Fibroblast of lung (primary cell): Measurements from ENCODE around the gene WT1. TPM values are rescaled to one million over a fixed set of nuclear protein-coding genes. Genes with fewer than 3 reads are reported as not detected.
"Not testable (repeated sequence)": the region's sequence is repeated elsewhere in the genome, so short reads cannot be mapped to it uniquely, and the experiment has no call there.

Source experiments
- DNase-seq, 2 donors: peaks; one replicate each; pipeline versions ENCODE4 v3.0.0 to v3.0.0-alpha.2; 2010; ENCODE audit warnings: low read depth in 2 of 2
- H2AFZ ChIP-seq: 2 replicates; pipeline ENCODE4 v1.5.1; 2012; ENCODE audit warnings: low read length, control low read depth, inconsistent platforms
- H3K27ac ChIP-seq: 2 replicates; pipeline ENCODE4 v1.5.1; 2011; ENCODE audit warnings: low read length, control low read depth; ENCODE audit not compliant: insufficient read depth
- H3K27me3 ChIP-seq: 2 replicates; pipeline ENCODE4 v1.5.1; 2011; ENCODE audit warnings: mild to moderate bottlenecking, low read length; ENCODE audit not compliant: control insufficient read depth, insufficient read depth
- H3K36me3 ChIP-seq: 2 replicates; pipeline ENCODE4 v1.5.1; 2011; ENCODE audit warnings: low read length; ENCODE audit not compliant: control insufficient read depth, insufficient read depth
- H3K4me1 ChIP-seq: 2 replicates; pipeline ENCODE4 v1.5.1; 2011; ENCODE audit warnings: low read length; ENCODE audit not compliant: control insufficient read depth, insufficient read depth; ENCODE audit errors: extremely low read depth
- H3K4me2 ChIP-seq: 2 replicates; pipeline ENCODE4 v1.5.1; 2011; ENCODE audit warnings: low read length, control low read depth; ENCODE audit not compliant: insufficient read depth; ENCODE audit errors: extremely low read depth
- H3K4me3 ChIP-seq, 4 experiments: fragments of 200-600 bp in 1 of 4; sonication (generic) in 1 of 4; replicated peaks in 1 of 4; 2 replicates each; pipeline ENCODE4 v1.5.1; 2011 to 2016; ENCODE audit warnings: low read length in 4 of 4, low read depth in 3 of 4, mild to moderate bottlenecking in 3 of 4, control low read depth in 2 of 4, inconsistent platforms in 1 of 4, mixed read lengths in 1 of 4; ENCODE audit not compliant: insufficient read depth in 1 of 4; ENCODE audit errors: control extremely low read depth in 1 of 4
- H3K79me2 ChIP-seq: 2 replicates; pipeline ENCODE4 v1.5.1; 2012; ENCODE audit warnings: mild to moderate bottlenecking, low read length, inconsistent platforms; ENCODE audit not compliant: control insufficient read depth, insufficient read depth
- H3K9ac ChIP-seq: 2 replicates; pipeline ENCODE4 v1.5.1; 2011; ENCODE audit warnings: mild to moderate bottlenecking, low read length, control low read depth; ENCODE audit not compliant: insufficient read depth
- H3K9me3 ChIP-seq: 2 replicates; pipeline ENCODE4 v1.5.1; 2012; ENCODE audit warnings: low read depth, low read length; ENCODE audit not compliant: control insufficient read depth, insufficient read depth
- H4K20me1 ChIP-seq: 2 replicates; pipeline ENCODE4 v1.5.1; 2011; ENCODE audit warnings: low read length; ENCODE audit not compliant: control insufficient read depth, insufficient read depth; ENCODE audit errors: extremely low read depth
- CTCF ChIP-seq, 2 donors: IDR thresholded peaks in 1 of 2; conservative IDR thresholded peaks in 1 of 2; 1 replicate in 1 of 2; 2 replicates in 1 of 2; pipeline ENCODE4 v1.5.1; 2011 to 2012; ENCODE audit warnings: low read length in 2 of 2, control low read depth in 1 of 2, inconsistent platforms in 1 of 2, low read depth in 1 of 2, mild to moderate bottlenecking in 1 of 2
- EZH2 ChIP-seq: IDR thresholded peaks from 2 replicates; pipeline ENCODE4 v1.5.1; 2012; ENCODE audit warnings: low read length, control low read depth, mild to moderate bottlenecking; ENCODE audit errors: missing control alignments
- polyA plus RNA-seq, 2 donors: library from polyadenylated mRNA; depleted of rRNA in 1 of 2; stranded (reverse) in 1 of 2; unstranded in 1 of 2; fragments of >200 nt; gene quantifications; 2 replicates each; pipeline ENCODE4 v1.2.1, GENCODE V29; 2011 to 2012; ENCODE audit warnings: missing spikeins in 1 of 2
- total RNA-seq: library from RNA; depleted of rRNA; stranded (reverse); fragments of >200 nt; gene quantifications from 2 replicates; pipeline ENCODE4 v1.2.1, GENCODE V29; 2014

WT1 gene
- total and polyA plus RNA-seq, 2 donors (not counting 1 experiment from before 2014, with no cell fraction given): not detected

GRCh38 chr11:32473282-32473909, 38.1 kb upstream of the WT1 start:
- H3K36me3 ChIP-seq: no peaks in the 10 kb centered on the region
- H3K9ac ChIP-seq: no peak overlapping the region
- no peaks in the 10 kb centered on the region for H3K4me1 ChIP-seq
- H4K20me1 ChIP-seq: no peaks in the 10 kb centered on the region
- DNase-seq: no peak
- H3K79me2 ChIP-seq: no peaks in the 10 kb centered on the region
- H3K4me2 ChIP-seq: no peak overlapping the region
- no peaks in the 10 kb centered on the region for H3K27me3 ChIP-seq
- TF ChIP-seq CTCF (conservative IDR thresholded peaks at IDR 0.05 in 1 of 2, IDR thresholded peaks at IDR 0.05 in 1 of 2; ENCODE audit: low read depth in 1 of 2, low read length in 2 of 2) (no peak), EZH2 (no peak)
- H3K9me3 ChIP-seq: no peaks in the 10 kb centered on the region
- H3K27ac ChIP-seq: no peak overlapping the region
- H3K4me3 ChIP-seq: no peak overlapping the region
- no peak overlapping the region for H2AFZ ChIP-seq

DNA sequence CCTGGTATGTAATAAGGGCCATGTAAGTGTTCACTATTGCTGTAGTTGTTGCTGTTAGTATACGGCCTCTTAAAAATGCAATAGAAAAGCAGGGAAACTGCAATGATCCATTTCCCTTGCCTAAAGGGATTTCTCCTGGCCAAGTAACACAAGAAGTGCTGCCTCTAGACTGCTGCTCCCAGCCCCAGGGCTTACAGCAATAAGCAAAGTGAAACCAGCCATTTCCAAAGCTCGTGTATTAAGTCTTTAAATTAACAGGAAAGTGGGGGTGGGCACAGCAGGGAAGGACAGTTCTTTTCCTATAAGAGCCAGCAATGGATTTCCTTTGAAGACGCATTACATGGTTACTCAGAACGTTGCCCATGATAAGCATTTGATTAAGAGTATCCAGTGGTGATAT, 36.9 kb upstream of the WT1 start:
- Histone ChIP-seq H3K27ac (no peak overlapping the region), H3K9ac (no peak overlapping the region), H3K9me3 (no peaks in the 10 kb centered on the region), H3K27me3 (no peaks in the 10 kb centered on the region), H3K36me3 (no peaks in the 10 kb centered on the region), H4K20me1 (no peaks in the 10 kb centered on the region), H3K4me2 (no peak overlapping the region), H3K79me2 (no peaks in the 10 kb centered on the region), H2AFZ (no peak overlapping the region), H3K4me3 (no peak overlapping the region), H3K4me1 (no peaks in the 10 kb centered on the region)
- no peak for DNase-seq
- no peak for TF ChIP-seq EZH2

DNA sequence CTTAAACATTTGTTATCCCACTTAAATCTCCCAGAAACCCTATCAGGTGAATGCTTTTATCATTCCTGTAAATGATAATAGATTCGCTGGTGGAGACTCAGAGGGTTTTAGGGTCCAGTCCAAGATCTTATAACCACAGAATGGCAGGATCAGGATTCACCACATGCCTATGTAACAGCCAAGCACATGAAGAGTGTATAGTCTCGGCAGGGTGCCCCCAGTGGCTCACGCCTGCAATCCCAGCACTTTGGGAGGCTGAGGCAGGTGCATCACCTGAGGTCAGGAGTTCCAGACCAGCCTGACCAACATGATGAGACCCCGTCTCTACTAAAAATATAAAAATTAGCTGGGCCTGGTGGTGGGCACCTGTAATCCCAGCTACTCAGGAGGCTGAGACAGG, 36.2 kb upstream of the WT1 start:
- not testable (repeated sequence) for H3K4me3 ChIP-seq, H3K4me2 ChIP-seq, H3K9me3 ChIP-seq, H4K20me1 ChIP-seq, H2AFZ ChIP-seq, H3K79me2 ChIP-seq, H3K27me3 ChIP-seq, H3K27ac ChIP-seq, H3K4me1 ChIP-seq, H3K36me3 ChIP-seq, DNase-seq, H3K9ac ChIP-seq

- no peak for TF ChIP-seq CTCF (conservative IDR thresholded peaks at IDR 0.05 in 1 of 2, IDR thresholded peaks at IDR 0.05 in 1 of 2; ENCODE audit: low read depth in 1 of 2, low read length in 2 of 2)
- TF ChIP-seq EZH2: no peak
These were observed 34.5 kb upstream of the WT1 start for GRCh38 chr11:32469791-32470190.

More at GRCh38 chr11:32469791-32470190, 34.5 kb upstream of the WT1 start:
- H4K20me1 ChIP-seq: no peaks in the 10 kb centered on the region
- no peak overlapping the region for H3K4me3 ChIP-seq
- DNase-seq: no peak
- H3K4me2 ChIP-seq: no peak overlapping the region
- no peaks in the 10 kb centered on the region for H3K4me1 ChIP-seq
- H3K27ac ChIP-seq: no peak overlapping the region
- no peaks in the 10 kb centered on the region for H3K79me2 ChIP-seq
- no peaks in the 10 kb centered on the region for H3K36me3 ChIP-seq
- H3K27me3 ChIP-seq: no peaks in the 10 kb centered on the region
- H2AFZ ChIP-seq: no peak overlapping the region
- H3K9me3 ChIP-seq: no peaks in the 10 kb centered on the region
- no peak overlapping the region for H3K9ac ChIP-seq
